ENCODE data around the gene MYO5A.
"Not testable (repeated sequence)": the region's sequence is repeated elsewhere in the genome, so short reads cannot be mapped to it uniquely, and the experiment has no call there.

Gene MYO5A

DNA sequence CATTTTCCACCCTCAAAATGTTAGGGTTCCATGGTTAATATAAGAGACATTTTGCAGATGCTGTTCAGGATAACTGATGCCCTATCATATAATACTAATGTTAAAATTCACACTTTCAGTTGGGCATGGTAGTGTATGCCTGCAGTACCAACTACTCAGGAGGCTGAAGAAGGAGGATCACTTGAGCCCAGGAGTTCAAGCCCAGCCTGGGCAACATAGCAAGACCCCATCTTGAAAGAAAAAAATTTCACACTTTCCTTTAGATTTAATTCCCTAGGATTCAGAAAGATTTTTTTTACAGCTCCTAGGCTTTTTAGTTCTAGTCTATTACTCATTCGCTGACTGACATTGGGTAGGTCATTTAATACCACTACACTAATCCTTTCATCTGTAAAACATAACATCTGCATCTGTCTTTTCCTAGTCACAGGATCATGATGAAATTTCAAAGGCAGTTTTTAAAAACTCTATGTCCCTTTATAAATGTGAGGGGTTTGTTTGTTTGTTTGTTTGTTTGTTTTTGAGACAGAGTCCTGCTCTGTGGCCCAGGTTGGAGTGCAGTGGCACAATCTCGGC is 103.7 kb downstream of the MYO5A start:
- in situ Hi-C loops (cut with MboI; ENCODE audit: low sequenced_read_pairs): no loop called here

DNA sequence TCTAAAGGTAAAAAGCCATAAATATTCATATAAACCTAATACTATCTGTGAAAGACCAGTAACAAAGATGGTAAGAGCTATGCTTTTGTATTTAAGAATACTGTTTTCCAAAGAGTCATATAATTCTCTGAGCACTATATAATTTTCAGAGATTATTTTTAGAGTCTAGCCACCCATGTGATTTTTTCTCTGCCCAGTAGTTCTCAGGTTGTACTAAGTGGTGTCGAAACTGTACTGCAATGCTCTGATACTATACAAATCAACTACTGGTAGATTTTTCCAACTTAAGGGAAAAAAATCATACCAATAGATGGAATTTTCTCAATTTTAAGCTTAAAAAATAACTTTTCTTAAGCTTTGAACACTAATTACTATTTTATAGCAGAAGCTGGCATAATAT is 104.8 kb downstream of the MYO5A start:
- in situ Hi-C loops (cut with MboI; ENCODE audit: low sequenced_read_pairs): no loop called here

DNA sequence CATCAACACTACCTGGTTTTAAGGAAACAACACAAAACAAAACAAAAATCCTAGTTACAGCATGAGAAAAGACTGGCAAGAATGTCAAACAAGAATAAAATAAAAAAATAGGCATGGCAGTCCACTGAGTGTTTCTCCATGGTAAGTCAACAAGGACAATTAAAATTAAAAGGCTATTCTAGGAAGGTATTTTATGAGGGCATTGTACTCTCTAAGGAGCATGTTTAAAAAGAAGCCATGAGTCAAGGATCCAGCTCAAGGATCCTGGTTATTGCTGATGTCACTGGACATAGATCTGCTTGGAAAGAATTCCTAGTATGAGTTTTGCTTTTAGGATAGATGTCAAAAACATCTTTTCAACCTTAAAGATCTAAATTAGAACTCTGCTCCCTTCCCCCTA is 106.7 kb downstream of the MYO5A start:
- in situ Hi-C loops (cut with MboI; ENCODE audit: low sequenced_read_pairs): no loop called here

DNA sequence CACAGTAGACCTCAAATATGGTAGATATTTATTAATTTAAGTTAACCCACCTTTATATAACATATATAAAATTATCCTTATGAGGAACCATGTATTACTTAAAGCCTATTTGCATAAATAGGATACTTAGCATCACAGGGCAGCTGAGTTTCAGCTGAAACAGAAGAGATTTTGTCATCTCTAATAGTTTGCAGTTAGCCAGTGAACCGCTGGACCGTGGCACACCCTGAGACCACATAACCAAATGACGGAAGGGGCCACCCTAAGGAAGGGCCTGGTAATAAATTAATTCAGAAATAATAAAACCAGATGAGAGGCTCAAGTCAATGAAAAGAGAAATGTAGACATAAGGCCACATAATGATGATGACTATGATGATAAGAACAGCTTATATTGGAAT is 107.7 kb downstream of the MYO5A start:
- in situ Hi-C loops (cut with MboI; ENCODE audit: low sequenced_read_pairs): no loop called here

DNA sequence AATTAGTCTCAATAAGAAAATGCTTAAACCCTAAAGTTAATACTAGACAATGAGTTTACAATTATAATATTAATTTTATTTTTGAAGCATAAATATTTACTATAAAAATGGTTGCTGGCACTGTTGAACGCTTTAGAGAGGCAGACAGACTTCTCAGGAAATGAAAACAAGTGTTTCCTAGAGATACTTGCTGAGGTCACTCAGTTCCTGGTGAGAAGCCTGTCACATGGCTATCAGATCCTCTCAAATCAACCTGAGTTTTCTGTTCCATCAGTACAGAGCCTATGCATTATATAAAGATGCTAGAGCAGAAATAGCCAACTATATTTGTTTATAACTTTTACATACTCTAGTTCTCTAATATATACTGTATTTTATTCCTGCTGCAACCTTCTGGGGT is 109.2 kb downstream of the MYO5A start:
- in situ Hi-C loops (cut with MboI; ENCODE audit: low sequenced_read_pairs): no loop called here

DNA sequence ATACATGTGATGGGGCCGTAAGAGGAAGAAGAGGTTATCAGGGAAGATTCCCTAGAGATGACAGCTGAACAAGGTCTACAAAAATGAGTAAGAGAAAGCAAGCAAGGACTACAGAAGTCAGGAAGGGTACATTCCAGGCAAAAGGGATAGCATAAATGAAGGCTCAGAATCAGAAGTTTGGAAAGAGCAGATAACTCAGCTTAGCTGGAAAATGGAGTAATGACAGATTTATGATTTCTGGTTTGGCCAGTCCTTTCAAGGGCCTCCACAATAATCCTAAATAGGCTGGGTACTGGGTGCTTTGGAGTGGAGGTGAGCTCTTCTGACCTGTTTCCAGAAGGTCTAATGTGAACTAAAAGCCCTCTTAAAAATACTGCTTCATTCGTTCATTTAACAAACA is 110.7 kb downstream of the MYO5A start:
- in situ Hi-C loops (cut with MboI; ENCODE audit: low sequenced_read_pairs): no loop called here

DNA sequence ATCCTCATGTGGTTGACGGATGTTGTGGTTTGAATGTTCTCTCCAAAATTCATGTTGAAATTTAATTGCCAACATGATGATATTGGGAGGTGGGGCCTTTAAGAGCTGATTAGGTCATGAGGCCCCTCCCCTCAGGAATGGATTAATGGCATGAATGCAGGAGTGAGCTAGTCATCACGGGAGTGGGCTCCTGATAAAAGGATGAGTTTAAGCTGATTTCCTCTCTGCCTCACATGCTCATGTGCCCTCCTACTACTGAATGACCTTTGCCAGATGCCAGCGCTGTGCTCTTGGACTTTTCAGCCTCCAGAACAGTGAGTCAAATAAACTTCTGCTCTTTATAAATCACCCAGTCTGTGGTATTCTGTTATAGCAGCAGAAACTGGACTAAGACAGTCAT is 111.2 kb downstream of the MYO5A start:
- in situ Hi-C loops (cut with MboI; ENCODE audit: low sequenced_read_pairs): no loop called here

DNA sequence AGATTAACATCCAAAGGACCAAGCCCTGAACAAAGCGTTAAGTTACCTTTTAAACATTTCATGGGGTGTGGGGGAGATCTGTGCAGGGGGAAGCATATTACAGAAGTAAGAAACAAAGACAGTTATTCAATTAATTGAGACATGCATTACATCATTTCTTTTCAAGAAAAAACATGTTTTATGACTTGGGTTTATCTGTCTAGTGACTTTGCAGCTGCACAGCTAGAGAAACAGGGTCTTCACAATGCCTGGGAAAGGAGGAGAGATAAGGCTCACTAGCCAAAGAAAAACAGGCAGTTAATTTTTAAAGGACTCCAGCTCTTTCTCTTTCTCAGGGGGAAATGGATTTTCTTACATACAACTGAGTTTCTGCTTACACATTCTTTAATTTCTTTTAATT is 112.1 kb downstream of the MYO5A start:
- in situ Hi-C loops (cut with MboI; ENCODE audit: low sequenced_read_pairs): not testable (repeated sequence)

DNA sequence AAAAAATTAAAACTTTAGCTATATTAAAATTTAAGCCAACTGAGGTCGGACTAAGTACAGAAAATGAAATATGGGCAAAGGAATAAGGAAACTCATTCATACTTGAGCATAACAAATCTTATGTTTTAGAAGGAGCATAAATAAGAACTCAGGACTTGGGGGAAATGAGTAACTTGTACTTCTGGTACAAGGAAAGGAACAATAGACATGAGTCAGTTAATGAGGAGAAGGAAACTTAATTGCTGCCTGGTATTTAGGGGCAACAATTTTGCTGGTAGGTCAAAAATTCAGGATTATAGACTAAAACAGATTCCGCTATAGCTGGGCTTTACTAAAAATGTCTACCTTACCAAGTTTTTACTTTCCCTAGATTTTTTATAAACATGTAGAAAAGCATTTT is 113.1 kb downstream of the MYO5A start:
- in situ Hi-C loops (cut with MboI; ENCODE audit: low sequenced_read_pairs): no loop called here

DNA sequence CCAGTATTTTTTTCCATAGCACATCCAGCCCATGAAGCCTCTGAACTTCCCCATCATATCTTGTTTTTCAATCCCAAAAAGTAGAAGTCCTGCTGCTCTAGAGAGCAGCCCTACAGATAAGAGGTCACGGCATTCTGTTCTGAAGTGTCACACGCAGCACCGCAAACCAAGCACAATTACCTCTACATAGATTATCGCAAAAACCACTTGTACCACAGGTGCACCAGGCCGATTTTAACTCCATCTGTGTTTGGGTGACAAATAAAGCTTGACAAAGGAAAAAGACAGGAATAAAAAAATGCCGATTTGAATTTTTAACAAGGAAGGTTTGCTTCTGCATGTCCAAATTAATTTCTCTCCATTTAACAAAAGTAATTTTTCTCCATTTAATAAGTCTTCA is 113.7 kb downstream of the MYO5A start:
- in situ Hi-C loops (cut with MboI; ENCODE audit: low sequenced_read_pairs): no loop called here

DNA sequence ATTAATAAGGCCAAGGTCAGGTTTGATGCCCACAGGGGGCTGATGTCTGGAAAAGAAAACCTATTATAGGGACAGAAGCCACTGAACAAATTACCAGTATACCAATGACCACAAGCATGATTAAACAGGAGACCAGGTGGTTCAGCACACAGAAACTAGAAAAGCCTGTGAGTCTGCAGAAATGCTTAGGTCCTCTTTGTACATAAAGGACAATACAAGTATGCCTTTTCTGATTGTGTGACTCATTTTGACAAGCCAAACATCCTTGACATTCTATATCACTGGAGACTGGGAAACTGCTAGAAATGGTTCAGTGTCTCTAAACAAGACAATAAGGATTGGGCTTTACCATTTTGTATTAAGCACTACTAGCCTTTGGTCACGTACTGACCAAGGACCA is 119.9 kb downstream of the MYO5A start:
- in situ Hi-C loops (cut with MboI; ENCODE audit: low sequenced_read_pairs): no loop called here

DNA sequence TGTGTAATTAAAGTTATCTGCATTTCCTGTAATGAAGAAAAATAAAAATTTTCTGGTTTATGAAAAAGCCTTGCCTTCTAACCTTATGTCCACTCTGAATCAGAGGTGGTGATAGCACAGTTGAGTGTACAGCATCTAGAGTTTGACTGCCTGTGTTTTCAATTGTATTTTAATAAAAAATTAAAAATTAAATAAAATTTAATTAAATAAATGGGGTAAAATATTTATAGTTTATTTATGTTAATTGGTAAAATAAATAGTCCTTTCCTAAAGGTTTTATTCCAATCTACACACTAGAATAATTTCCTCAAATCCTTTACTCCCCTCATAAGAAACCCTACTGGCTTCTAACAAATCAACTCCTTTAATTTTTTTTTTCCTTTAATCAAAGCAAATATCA is 121.3 kb downstream of the MYO5A start:
- in situ Hi-C loops (cut with MboI; ENCODE audit: low sequenced_read_pairs): no loop called here

DNA sequence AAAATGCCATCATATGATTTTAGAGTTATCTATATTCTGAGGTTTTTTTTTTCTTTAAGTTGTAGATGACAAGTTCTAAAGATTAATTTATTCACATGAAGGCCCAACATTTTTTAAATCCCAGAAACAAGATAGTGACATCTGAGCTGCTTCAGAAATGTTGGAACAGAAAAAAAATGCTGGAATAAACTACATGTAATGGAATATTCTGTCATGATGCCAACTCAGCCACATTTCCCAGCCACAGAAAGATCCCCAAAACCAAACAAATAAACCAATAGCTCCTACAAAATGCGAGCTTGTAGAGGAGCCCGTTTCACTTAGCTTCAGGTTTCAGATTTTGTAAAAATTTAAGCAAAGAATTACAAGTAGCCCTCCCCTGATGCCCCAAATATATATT is 122.1 kb downstream of the MYO5A start:
- in situ Hi-C loops (cut with MboI; ENCODE audit: low sequenced_read_pairs): no loop called here

DNA sequence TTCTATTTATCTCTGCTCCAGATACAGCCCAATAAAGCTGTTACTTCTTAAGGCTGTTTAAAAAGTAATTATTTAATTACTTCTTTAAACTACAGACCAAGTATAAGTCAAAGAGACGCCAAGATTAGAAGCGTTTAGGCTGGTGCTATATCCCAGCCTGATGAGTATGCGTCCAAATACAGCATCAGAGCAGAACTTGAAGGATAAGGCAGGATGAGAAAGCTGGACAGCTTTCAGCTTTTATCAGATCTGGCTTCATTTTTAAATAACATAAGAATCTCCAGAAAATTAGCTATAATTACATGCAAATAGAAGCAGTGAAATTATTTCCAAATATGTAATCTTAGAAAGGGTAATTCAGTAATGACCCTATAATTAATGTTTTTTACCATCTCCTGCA is 122.8 kb downstream of the MYO5A start:
- in situ Hi-C loops (cut with MboI; ENCODE audit: low sequenced_read_pairs): no loop called here

DNA sequence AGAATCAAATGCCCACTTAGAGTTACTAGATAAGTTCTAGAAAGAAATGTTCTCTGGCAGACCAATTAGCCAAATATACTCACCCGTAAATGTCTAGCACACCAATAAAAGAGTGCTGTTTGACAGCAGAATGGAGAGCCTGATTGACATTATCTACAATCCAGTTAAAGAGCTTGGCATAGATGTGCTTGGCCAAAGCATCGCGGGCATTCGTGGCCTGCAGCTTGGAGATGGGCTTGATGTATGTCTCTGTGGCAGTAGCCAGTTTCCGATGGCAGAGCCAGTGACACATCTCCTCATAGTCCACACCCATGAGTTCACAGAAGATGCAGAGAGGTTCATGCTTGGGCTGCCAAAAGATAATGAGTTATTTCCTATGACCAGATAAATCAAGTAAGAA is 131.6 kb downstream of the MYO5A start:
- in situ Hi-C loops (cut with MboI; ENCODE audit: low sequenced_read_pairs): no loop called here

DNA sequence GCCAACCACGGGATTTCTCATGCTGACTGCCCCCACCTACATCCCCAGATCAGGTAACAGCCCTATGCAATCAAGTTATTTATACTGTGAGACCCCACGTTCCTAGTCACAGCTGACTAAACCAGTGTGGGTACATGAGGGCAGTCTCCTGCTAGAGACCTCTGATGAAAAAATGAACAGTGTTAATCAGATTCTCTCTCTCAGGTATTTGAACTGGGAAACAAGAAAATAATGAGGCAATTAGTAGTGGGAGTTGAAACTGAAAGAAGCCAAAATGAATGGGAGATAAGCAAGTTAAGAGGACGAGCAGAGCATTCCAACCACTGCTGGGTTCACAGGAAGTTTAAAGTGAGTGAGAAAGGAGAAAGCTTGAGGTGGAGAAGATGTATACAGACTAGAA is 134.6 kb downstream of the MYO5A start:
- in situ Hi-C loops (cut with MboI; ENCODE audit: low sequenced_read_pairs): no loop called here

DNA sequence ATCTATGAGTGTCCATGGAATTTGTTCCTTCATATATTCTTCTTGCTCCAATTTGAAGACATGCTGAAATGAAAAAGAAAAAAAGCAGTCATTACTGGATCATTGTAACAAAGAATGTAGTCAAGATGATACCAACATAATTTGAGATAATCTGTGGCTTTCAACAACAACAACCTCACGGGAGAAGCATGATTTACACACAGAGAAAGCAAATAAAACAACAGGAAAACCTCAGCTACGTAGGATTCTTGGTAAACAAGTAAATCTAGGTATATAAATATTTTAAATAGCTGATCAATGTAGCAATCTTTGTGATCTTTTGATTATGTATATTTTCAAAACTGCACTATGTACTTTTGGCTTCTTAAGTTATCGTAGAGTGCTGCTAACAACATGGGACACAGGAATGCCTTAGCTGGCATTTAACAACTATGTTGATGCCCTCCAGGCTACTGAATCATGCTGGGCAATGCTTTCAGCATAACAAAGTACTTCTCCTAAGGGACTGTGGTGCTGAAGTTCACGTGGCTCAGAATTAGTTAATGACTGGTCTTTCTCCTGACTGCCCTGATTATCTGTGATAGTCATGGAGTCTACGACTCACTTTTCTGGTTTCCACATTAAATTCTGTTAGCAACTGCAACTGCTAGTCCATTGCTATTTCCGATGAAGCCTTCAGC is 136.5 kb downstream of the MYO5A start:
- in situ Hi-C loops (cut with MboI; ENCODE audit: low sequenced_read_pairs): no loop called here

DNA sequence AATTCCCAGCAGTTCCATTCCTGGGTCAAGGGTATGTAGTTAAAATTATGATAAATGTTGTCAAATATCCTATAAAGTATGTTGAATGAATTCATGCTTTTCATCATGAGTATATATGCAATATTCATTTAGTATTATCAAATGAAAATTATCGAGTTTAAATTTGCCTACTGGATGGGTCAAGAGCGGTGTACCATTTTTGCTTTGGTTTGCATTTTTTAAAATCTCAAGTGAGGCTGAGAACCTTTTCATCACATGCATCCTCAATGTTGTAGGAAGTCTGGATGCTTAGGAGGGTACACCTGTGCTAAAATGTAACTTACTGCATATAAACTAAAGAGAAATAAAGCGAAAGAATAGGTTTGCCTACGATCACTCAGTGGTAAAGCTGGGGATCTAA is 137.6 kb downstream of the MYO5A start:
- in situ Hi-C loops (cut with MboI; ENCODE audit: low sequenced_read_pairs): no loop called here

DNA sequence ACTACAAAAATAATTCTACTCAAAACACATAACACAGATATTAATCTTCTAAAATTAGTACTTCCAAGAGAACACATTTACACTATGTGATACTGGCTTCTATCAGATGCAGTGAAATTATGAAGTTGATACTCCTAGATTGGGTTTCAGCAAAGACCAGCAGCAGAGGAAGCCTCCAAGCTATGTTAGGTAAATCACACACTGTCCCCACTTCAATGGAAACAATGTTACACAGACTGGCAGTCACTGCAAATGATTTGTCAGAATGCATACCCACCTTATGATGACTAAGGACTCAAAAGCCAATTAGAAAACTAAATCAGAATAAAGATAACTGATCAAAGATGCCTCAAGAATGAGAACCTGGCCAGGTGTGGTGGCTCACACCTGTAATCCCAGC is 143.0 kb downstream of the MYO5A start:
- in situ Hi-C loops (cut with MboI; ENCODE audit: low sequenced_read_pairs): no loop called here

DNA sequence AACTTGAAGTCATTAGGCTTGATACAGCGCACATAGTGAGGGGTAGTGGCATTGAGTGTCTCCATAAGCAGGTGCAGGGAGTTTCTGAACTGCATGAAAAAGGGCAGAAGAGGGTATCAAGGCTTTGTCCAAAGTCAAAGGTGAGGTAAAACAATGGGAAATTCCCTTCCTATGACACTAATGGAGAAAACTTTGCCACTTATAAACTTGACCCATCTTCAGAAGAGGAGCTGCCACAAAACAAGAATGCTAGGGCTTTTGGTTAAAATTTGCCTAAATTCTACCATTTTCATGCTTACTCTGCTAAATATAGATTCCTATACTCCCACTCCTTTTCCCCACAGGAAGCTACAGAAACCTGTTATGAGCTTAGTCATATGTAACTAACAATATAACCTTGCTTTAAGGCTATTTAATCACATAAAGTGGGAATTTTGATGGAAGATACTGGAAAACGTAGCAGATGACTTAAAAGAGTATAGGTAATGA is 145.5 kb downstream of the MYO5A start:
- in situ Hi-C loops (cut with MboI; ENCODE audit: low sequenced_read_pairs): no loop called here

DNA sequence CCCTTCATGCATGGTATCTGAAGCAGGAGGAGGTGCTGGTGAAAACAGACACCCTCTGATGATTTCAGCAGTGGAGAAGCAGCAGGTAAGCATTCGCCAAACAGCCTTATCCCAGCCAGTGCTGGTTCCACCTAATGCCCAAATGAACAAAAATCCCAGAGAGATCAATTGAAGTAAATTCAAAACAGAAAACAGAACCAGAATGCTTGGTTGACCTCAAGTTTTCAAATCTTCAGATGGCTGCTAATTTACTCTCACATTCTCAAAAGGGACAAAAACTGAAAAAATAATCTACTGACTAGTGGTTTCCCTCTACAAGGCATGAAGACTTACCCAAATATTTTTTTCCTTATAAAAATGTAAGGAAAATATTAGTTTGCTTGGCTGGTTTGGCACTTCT is 146.0 kb downstream of the MYO5A start:
- in situ Hi-C loops (cut with MboI; ENCODE audit: low sequenced_read_pairs): no loop called here

DNA sequence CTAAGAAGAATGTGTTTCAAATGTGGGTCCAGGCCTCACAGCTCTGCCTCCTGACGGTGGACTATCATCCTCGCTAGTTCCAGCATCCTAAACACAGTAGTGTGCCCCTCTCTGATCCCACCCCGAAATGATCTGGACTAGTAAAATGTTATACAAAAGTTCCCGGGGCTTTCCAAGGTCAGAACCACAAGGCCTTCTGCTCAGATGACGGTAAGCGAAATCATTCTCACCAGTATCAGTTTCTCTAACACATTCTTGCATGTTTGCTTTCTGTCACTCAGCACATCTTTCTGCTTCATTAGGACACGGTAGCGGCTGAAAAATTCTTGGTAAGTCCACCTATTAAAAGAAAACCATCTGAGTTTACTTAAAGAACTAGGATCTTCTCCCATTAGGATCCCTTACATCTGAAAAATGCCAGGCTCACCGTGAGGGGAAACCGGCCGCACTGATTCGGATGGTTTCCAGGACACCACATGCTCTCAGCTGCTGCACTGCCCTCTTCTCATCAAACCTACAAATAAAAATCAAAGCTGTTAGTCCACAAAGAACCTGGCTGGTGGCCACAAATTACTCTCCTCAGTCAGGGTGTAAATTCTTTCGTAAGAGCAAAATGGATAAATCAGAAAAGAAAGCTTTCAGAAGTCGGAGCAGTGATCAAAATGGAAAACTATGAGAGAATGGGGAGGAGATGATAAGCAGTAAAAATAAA is 149.1 kb downstream of the MYO5A start:
- in situ Hi-C loops (cut with MboI; ENCODE audit: low sequenced_read_pairs): no loop called here

All from hTERT RPE-1 (cell line).